Type B pancreatic cell (in vitro differentiated cells): ENCODE data around the gene CEBPG. TPM values are rescaled to one million over a fixed set of nuclear protein-coding genes. Genes with fewer than 3 reads are reported as not detected.

ENCODE experiments used
- DNase-seq: peaks from one replicate; pipeline ENCODE4 v3.0.0; 2021; ENCODE audit warnings: mixed read lengths; ENCODE audit not compliant: unreplicated experiment; ENCODE audit errors: extremely low spot score
- H3K27ac Mint-ChIP-seq: 2 replicates; pipeline ENCODE4 v1.8.0; 2021; ENCODE audit warnings: mild to moderate bottlenecking, mixed read lengths
- H3K27me3 Mint-ChIP-seq: 2 replicates; pipeline ENCODE4 v1.8.0; 2021; ENCODE audit warnings: mixed read lengths
- H3K36me3 Mint-ChIP-seq: 2 replicates; pipeline ENCODE4 v1.8.0; 2021; ENCODE audit warnings: mixed read lengths
- H3K4me1 Mint-ChIP-seq: one replicate; pipeline ENCODE4 v1.8.0; 2021; ENCODE audit warnings: mixed read lengths; ENCODE audit not compliant: unreplicated experiment
- H3K4me3 Mint-ChIP-seq: 2 replicates; pipeline ENCODE4 v1.8.0; 2021; ENCODE audit warnings: mild to moderate bottlenecking, mixed read lengths
- H3K9me3 Mint-ChIP-seq: 2 replicates; pipeline ENCODE4 v1.8.0; 2021; ENCODE audit warnings: mixed read lengths
- total RNA-seq: library from RNA; stranded (reverse); gene quantifications from 2 replicates; pipeline ENCODE4 v1.2.1, GENCODE V29; 2021; ENCODE audit warnings: low replicate concordance
- TF ChIP-seq, protein P1 (sequence below): fragments of 200-600 bp; sonication (generic); conservative IDR thresholded peaks from 2 replicates; pipeline ENCODE4 v1.5.0; 2021; ENCODE audit warnings: antibody characterized with exemption, mild to moderate bottlenecking

Gene CEBPG
- total RNA-seq, 1 donor from 2014 or later = 30.1 TPM

DNA sequence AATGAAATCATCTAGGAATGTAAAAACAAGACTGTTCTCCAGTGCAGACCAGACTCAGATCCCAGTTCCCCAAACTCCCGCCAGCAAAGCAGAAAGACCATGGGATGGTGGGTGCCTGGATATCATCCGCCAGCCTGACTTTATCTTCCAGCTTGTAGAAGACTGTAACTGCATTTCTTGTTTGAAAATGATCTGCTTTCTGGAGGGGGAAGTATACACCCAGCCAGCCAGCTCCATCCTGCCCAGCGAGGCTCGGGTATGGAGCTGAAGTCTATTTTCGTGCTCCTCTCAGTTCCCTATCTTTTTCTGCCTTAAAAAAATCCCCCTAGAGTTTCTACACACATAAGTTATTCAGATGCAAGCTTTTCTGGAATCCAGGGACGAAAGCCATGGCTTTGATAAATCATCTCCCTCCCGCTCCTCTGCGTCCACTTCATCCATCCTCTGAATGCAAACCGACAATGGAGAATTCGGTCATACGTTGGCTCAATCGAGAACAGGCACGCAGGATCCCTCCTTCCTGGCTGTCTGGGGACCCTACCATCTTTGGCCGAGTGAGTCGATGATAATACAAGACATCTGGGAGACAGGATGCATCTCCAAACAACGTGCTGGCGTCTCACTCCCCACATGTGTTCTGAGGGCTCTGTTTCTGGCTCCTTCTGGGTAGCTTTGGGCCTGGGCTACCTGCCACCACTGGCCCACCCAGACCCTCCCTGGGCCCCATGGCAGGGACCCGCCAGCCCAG is 31.2 kb downstream of the CEBPG start:
- H3K4me3 Mint-ChIP-seq = no peak overlapping the region
- H3K27ac Mint-ChIP-seq = no peak overlapping the region
- H3K27me3 Mint-ChIP-seq = no peaks in the 10 kb centered on the region
- no peaks in the 10 kb centered on the region for H3K9me3 Mint-ChIP-seq
- peaks cover 3% of the 10 kb centered on the region for H3K4me1 Mint-ChIP-seq
- DNase-seq = no peak
- no peaks in the 10 kb centered on the region for H3K36me3 Mint-ChIP-seq
- TF ChIP-seq, protein P1, sequence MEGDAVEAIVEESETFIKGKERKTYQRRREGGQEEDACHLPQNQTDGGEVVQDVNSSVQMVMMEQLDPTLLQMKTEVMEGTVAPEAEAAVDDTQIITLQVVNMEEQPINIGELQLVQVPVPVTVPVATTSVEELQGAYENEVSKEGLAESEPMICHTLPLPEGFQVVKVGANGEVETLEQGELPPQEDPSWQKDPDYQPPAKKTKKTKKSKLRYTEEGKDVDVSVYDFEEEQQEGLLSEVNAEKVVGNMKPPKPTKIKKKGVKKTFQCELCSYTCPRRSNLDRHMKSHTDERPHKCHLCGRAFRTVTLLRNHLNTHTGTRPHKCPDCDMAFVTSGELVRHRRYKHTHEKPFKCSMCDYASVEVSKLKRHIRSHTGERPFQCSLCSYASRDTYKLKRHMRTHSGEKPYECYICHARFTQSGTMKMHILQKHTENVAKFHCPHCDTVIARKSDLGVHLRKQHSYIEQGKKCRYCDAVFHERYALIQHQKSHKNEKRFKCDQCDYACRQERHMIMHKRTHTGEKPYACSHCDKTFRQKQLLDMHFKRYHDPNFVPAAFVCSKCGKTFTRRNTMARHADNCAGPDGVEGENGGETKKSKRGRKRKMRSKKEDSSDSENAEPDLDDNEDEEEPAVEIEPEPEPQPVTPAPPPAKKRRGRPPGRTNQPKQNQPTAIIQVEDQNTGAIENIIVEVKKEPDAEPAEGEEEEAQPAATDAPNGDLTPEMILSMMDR = no peak

DNA sequence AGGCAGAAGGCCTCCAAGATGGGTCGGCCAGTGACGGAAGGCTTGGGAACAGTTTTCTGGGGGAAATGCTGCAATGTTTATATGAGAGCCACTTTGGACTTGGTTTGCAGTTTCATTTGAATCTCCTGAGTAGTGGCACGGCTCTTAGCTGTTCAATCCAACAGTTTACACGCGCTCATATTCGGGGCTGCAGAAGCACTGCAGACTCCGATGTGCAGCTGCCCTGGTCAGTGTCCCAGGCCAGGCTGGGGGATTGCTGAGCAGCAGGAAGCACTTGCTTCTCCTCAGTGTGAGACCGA is 31.7 kb downstream of the CEBPG start:
- Mint-ChIP-seq H3K36me3 (no peaks in the 10 kb centered on the region), H3K4me1 (peaks cover 3% of the 10 kb centered on the region), H3K4me3 (no peak overlapping the region), H3K9me3 (no peaks in the 10 kb centered on the region), H3K27ac (no peak overlapping the region), H3K27me3 (no peaks in the 10 kb centered on the region)
- TF ChIP-seq, protein P1 = no peak
- DNase-seq = no peak

DNA sequence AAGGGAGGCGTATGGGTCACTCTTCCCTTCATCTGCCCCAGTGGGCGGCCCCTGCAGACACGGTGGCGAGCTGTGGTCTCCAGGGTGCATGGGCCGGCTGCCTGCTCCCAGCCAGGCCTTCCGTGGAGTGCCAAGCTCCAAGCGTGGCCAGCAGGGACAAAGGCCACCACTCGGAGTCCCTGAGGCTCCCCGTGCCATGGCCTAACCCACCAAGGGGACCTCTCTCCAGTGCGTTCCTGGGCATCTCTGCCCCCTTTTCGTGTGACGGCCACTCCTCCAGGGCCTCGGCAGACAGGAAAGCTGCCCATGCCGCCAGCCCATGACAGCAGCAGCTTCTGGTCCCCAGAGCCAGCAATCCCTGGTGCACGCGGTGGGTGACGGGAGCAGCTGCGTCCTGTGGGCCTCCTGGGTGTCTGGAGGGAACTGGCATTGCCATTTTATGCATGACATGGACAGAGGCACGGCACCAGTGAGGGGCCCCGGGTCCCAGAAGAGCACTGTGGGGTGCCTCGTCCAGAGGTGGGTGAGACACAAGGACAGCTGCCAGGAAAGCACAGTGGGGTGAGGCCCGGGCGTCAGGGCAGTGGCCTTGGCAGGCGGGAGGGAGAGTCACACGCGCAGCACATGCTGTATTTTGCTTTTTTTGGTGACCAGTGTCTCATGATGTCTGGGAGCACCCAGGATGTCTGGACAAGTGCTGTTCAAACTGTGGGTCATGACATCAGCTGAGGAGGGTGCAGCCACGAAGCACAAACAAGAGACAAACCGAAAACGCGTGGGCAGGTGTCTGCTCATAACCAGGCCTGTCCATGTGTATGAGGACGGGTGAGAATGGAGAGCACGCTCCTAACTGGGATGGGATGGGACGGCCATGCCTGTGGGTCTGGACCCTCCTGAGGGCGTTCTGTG is 32.3 kb downstream of the CEBPG start:
- no peak for DNase-seq
- H3K4me3 Mint-ChIP-seq = no peak overlapping the region
- H3K9me3 Mint-ChIP-seq = no peaks in the 10 kb centered on the region
- peaks cover 3% of the 10 kb centered on the region for H3K4me1 Mint-ChIP-seq
- H3K27me3 Mint-ChIP-seq = no peaks in the 10 kb centered on the region
- H3K27ac Mint-ChIP-seq = no peak overlapping the region
- no peaks in the 10 kb centered on the region for H3K36me3 Mint-ChIP-seq
- TF ChIP-seq, protein P1 = no peak

DNA sequence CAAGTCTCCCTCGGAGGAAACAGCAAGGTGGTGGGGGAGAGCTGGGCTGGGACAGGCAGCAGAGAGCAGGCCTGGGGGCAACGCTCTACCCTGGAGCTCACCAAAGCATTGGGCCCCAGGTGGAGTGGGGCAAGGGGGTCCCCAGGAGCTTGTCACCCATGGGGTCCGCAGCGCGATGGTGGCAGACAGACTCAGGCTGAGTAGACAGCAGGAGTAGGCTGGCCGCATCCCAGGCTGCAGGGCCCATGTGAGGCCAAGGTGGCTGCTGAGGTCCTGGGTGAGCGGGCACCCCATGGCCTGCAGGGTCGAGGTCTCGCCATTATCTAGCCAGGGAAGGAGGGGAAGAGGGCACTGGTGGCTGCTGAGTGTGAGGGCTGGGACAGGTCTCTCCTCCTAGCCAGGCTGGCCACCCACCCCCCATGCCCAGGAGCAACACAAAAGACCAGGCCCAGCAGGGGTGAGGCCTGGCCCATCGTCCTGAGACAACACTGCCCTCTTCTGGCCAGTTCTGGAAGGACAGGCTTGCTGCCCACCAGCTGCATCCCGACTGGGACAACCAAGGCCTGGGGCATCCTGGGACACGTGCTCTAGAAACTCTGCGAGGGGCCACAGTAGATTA is 33.1 kb downstream of the CEBPG start:
- H3K36me3 Mint-ChIP-seq = no peaks in the 10 kb centered on the region
- no peaks in the 10 kb centered on the region for H3K27me3 Mint-ChIP-seq
- TF ChIP-seq, protein P1 = peak; percentile 95
- no peak for DNase-seq
- no peaks in the 10 kb centered on the region for H3K9me3 Mint-ChIP-seq
- H3K4me3 Mint-ChIP-seq = no peak overlapping the region
- H3K4me1 Mint-ChIP-seq = peaks cover 3% of the 10 kb centered on the region
- H3K27ac Mint-ChIP-seq = no peak overlapping the region

DNA sequence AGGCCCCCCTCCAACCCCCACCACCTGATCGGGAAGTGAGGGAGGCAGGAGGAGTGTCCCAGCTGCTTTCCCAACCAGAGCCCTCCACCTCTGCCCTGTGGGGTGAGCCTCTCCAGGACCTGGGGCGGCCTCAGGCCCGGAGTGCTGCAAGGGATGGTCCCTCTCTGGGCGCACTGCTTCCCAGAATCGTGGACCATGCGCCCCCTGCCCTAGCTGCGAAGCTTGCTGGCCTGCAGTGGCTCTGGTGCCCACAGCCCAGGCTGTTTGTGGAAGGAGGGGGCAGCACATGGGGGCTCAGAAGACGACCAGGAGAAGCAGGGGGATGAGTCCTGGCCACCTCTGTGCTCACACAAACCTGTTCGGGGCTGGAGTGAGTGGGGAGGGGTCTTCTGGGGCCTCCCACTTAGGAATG is 33.6 kb downstream of the CEBPG start:
- no peak overlapping the region for H3K27ac Mint-ChIP-seq
- no peaks in the 10 kb centered on the region for H3K27me3 Mint-ChIP-seq
- no peak overlapping the region for H3K4me3 Mint-ChIP-seq
- H3K4me1 Mint-ChIP-seq = peaks cover 3% of the 10 kb centered on the region
- DNase-seq = no peak
- TF ChIP-seq, protein P1 = peak; percentile 9
- H3K9me3 Mint-ChIP-seq = no peaks in the 10 kb centered on the region
- H3K36me3 Mint-ChIP-seq = no peaks in the 10 kb centered on the region
